Measurements from ENCODE around the gene DDX54. TPM values are rescaled to one million over a fixed set of nuclear protein-coding genes. Genes with fewer than 3 reads are reported as not detected.

DDX54 gene
- total RNA-seq, 1 donor, result 40.2 TPM

DNA sequence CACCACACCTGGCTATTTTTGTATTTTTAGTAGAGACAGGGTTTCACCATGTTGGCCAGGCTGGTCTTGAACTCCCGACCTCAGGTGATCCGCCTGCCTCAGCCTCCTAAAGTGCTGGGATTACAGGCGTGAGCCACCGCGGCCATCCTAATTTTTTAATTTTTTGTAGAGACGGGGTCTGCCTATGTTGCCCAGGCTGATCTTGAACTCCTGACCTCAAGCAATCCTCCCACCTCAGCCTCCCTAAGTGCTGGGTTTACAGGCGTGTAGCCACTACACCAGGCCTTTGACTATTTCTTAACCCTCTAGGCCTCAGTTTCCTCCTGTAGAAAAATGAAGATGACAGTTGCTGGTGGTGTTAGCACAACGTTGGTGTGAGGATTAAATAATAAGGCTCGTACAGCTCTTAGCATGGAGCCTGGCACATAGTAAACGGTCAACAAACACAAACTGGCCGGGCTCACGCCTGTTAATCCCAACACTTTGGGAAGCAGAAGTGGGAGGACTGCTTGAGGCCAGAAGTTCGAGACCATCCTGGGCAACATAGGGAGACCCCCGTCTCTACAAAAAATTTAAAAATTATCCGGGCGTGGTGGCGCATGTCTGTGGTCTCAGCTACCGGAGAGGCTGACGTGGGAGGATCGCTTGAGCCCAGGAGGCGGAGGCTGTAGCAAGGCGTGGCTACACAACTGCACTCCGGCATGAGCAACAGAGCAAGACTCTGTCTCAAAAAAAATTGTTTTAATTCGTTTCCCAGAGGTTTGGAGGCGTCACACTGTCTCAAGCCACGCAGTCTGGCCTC, 979 bp downstream of the DDX54 start:
- peaks cover 28% of the 10 kb centered on the region for H3K36me3 ChIP-seq (ENCODE audit: insufficient read depth, low read length)
- H3K27ac ChIP-seq (ENCODE audit: low read depth, low read length), result peak overlapping the region; percentile 98
- H3K4me1 ChIP-seq (ENCODE audit: insufficient read depth, low read length), result peaks cover 11% of the 10 kb centered on the region
- H4K20me1 ChIP-seq (ENCODE audit: insufficient read depth, low read length), result peaks cover 9% of the 10 kb centered on the region
- peak; percentile 55 for DNase-seq (ENCODE audit: insufficient read length, low spot score, missing footprints)
- H2AFZ ChIP-seq (ENCODE audit: low read length), result peak overlapping the region; percentile 85
- peak overlapping the region; percentile 98 for H3K4me3 ChIP-seq (ENCODE audit: insufficient read depth, low read length)
- H3K4me2 ChIP-seq (ENCODE audit: insufficient read depth, low read length), result peak overlapping the region; percentile 93
- TF ChIP-seq, protein P1, sequence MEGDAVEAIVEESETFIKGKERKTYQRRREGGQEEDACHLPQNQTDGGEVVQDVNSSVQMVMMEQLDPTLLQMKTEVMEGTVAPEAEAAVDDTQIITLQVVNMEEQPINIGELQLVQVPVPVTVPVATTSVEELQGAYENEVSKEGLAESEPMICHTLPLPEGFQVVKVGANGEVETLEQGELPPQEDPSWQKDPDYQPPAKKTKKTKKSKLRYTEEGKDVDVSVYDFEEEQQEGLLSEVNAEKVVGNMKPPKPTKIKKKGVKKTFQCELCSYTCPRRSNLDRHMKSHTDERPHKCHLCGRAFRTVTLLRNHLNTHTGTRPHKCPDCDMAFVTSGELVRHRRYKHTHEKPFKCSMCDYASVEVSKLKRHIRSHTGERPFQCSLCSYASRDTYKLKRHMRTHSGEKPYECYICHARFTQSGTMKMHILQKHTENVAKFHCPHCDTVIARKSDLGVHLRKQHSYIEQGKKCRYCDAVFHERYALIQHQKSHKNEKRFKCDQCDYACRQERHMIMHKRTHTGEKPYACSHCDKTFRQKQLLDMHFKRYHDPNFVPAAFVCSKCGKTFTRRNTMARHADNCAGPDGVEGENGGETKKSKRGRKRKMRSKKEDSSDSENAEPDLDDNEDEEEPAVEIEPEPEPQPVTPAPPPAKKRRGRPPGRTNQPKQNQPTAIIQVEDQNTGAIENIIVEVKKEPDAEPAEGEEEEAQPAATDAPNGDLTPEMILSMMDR (IDR thresholded peaks at IDR 0.05; ENCODE audit: extremely low read depth, low read depth, low read length), result no peak
- no peaks in the 10 kb centered on the region for H3K9me3 ChIP-seq (ENCODE audit: low read depth, low read length)
- H3K79me2 ChIP-seq (ENCODE audit: insufficient read depth, low read length), result peaks cover 61% of the 10 kb centered on the region
- no peaks in the 10 kb centered on the region for H3K27me3 ChIP-seq (ENCODE audit: insufficient read depth, low read length)

DNA sequence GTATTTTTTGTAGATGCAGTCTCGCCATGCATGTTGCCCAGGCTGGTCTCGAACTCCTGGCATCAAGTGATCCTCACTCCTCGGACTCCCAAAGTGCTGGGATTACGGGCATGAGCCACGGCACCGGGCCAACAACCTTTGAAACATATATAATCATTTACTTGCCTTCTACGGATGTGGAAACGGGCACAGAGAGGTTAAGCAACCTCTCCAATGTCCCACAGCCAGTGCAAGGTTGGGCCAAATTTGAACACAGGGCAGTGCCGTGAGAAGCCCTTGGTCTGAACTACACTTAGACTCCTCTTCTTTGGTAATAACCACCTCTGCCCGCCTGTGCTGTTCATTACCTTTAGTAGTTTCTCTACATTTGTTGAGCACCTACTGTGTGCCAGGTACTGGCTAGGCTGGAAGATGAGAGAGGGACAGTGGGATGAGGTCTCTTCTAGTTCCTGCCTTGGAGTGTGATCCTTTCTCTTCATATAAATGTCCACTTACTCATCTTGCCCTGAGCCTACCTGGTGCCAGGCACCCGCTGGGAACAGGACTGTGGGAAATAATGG, 2.2 kb downstream of the DDX54 start:
- DNase-seq (ENCODE audit: insufficient read length, low spot score, missing footprints), result no peak
- Histone ChIP-seq H2AFZ (ENCODE audit: low read length) (no peak overlapping the region), H3K36me3 (ENCODE audit: insufficient read depth, low read length) (peaks cover 40% of the 10 kb centered on the region), H4K20me1 (ENCODE audit: insufficient read depth, low read length) (peaks cover 9% of the 10 kb centered on the region), H3K27ac (ENCODE audit: low read depth, low read length) (no peak overlapping the region), H3K4me1 (ENCODE audit: insufficient read depth, low read length) (peaks cover 11% of the 10 kb centered on the region), H3K4me3 (ENCODE audit: insufficient read depth, low read length) (no peak overlapping the region), H3K9me3 (ENCODE audit: low read depth, low read length) (no peaks in the 10 kb centered on the region), H3K79me2 (ENCODE audit: insufficient read depth, low read length) (peaks cover 61% of the 10 kb centered on the region), H3K4me2 (ENCODE audit: insufficient read depth, low read length) (no peak overlapping the region), H3K27me3 (ENCODE audit: insufficient read depth, low read length) (no peaks in the 10 kb centered on the region)
- TF ChIP-seq, protein P1 (IDR thresholded peaks at IDR 0.05; ENCODE audit: extremely low read depth, low read depth, low read length), result no peak

DNA sequence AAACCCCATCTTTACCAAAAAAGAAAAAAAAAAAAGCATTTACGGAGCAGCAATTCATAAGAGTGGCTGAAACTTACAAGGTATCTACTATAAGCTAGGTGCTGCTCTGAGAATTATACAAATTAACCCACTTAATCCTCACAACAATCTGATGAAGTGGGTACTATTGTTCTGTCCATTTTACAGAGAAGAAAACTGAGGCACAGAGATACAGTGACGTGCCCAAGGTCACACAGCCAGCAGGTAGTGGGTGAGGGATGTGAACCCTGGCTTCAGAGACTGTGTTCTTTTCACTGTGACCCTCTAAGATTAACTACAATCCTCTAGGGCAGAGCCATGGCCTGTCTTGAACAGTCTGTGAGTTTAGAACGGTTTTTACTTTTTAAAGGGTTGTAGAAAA, 3.3 kb downstream of the DDX54 start:
- no peak for DNase-seq (ENCODE audit: insufficient read length, low spot score, missing footprints)
- H3K4me1 ChIP-seq (ENCODE audit: insufficient read depth, low read length), result peaks cover 11% of the 10 kb centered on the region
- H2AFZ ChIP-seq (ENCODE audit: low read length), result no peak overlapping the region
- TF ChIP-seq, protein P1 (IDR thresholded peaks at IDR 0.05; ENCODE audit: extremely low read depth, low read depth, low read length), result no peak
- no peak overlapping the region for H3K4me2 ChIP-seq (ENCODE audit: insufficient read depth, low read length)
- no peak overlapping the region for H3K4me3 ChIP-seq (ENCODE audit: insufficient read depth, low read length)
- peaks cover 55% of the 10 kb centered on the region for H3K79me2 ChIP-seq (ENCODE audit: insufficient read depth, low read length)
- no peaks in the 10 kb centered on the region for H3K27me3 ChIP-seq (ENCODE audit: insufficient read depth, low read length)
- peaks cover 9% of the 10 kb centered on the region for H4K20me1 ChIP-seq (ENCODE audit: insufficient read depth, low read length)
- H3K27ac ChIP-seq (ENCODE audit: low read depth, low read length), result no peak overlapping the region
- H3K36me3 ChIP-seq (ENCODE audit: insufficient read depth, low read length), result peaks cover 48% of the 10 kb centered on the region
- H3K9me3 ChIP-seq (ENCODE audit: low read depth, low read length), result peaks cover 2% of the 10 kb centered on the region

DNA sequence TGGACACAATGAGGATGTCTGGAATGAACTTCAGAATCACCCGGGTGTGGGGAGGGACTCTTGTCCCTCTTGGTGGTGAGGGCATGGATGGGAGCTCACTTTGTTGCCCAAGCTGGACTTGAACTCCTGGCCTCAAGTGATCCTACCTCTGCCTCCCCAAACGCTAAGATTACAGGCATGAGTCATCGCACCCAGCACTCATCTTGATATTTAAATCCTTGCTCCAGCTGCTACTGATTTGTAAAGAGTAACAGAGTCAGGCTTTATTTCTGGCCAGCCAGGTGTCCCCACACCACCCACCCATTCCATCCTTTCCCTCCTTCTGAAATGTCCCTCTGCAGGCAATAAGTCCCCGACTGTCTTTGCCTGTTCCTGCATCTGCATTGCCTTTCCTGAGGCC, 4.9 kb downstream of the DDX54 start:
- DNase-seq (ENCODE audit: insufficient read length, low spot score, missing footprints), result no peak
- Histone ChIP-seq H3K27me3 (ENCODE audit: insufficient read depth, low read length) (no peaks in the 10 kb centered on the region), H3K4me3 (ENCODE audit: insufficient read depth, low read length) (no peak overlapping the region), H3K4me2 (ENCODE audit: insufficient read depth, low read length) (no peak overlapping the region), H3K9me3 (ENCODE audit: low read depth, low read length) (peaks cover 4% of the 10 kb centered on the region), H3K79me2 (ENCODE audit: insufficient read depth, low read length) (peaks cover 41% of the 10 kb centered on the region), H4K20me1 (ENCODE audit: insufficient read depth, low read length) (peaks cover 5% of the 10 kb centered on the region), H3K4me1 (ENCODE audit: insufficient read depth, low read length) (peaks cover 3% of the 10 kb centered on the region), H3K27ac (ENCODE audit: low read depth, low read length) (no peak overlapping the region), H2AFZ (ENCODE audit: low read length) (no peak overlapping the region), H3K36me3 (ENCODE audit: insufficient read depth, low read length) (peaks cover 50% of the 10 kb centered on the region)
- TF ChIP-seq, protein P1 (IDR thresholded peaks at IDR 0.05; ENCODE audit: extremely low read depth, low read depth, low read length), result no peak

All from osteoblast (primary cell).